GM12892 (cell line): ENCODE results near the gene ITGB1BP2.

ENCODE experiments used
- POLR2A ChIP-seq: IDR thresholded peaks from 2 replicates; pipeline ENCODE4 v1.6.1; 2011; ENCODE audit warnings: low read depth, low read length, control low read depth
- POLR2AphosphoS5 ChIP-seq: IDR thresholded peaks from 2 replicates; pipeline ENCODE4 v1.6.1; 2011; ENCODE audit warnings: low read depth, low read length, control low read depth
- TAF1 ChIP-seq: IDR thresholded peaks from 2 replicates; pipeline ENCODE4 v1.6.1; 2011; ENCODE audit warnings: low read depth, mild to moderate bottlenecking, control low read depth, low read length, borderline replicate concordance

DNA sequence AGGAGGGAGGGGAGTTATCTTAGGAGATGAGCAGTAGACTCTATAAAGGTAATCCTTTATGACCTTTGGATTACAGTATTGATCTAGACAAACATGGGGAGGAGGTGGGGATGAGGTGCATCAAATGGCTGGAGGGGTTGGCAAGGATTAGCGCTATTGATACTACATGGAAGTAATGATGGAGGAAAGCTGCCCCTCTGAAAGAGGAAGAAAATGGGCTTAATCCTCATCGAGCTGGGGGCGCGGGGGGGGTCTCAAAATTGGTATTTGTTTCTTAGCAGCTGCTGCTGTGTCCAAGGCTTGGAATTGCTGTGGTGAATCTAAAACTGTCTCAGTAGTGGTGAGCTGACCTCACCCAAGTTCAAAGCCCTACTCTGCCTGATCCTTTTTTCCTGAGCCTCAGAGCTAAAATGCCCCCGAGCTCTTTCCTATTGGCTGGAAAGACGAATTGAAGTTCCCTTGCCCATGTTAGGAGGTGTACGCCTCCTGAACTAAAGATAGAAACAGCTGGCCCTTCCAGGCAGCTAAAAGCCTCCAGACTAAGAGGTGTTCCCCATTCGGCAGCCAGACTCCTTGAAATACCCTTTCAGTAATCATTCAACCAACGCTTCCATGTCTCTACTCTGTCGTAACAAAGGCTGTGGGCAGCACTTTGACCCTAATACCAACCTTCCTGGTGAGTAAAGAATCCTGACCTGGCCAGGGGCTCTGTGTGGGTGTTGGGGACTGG, at the start of gene ITGB1BP2:
- no peak for TF ChIP-seq POLR2A
- peak; percentile 63 for TF ChIP-seq POLR2AphosphoS5
- no peak for TF ChIP-seq TAF1
